Left ventricle myocardium inferior (tissue), 1 donor: Measurements from ENCODE around the gene PDE10A. TPM values are rescaled to one million over a fixed set of nuclear protein-coding genes. Genes with fewer than 3 reads are reported as not detected.

ENCODE experiments used
- DNase-seq: peaks from one replicate; pipeline ENCODE4 v3.0.0-alpha.2; 2020
- H3K27ac ChIP-seq: fragments of 200-600 bp; replicated peaks from 2 replicates; pipeline ENCODE4 v1.8.0; 2021
- H3K27me3 ChIP-seq: fragments of 200-600 bp; 2 replicates; pipeline ENCODE4 v1.8.0; 2021; ENCODE audit warnings: low read depth
- H3K36me3 ChIP-seq: fragments of 200-600 bp; 2 replicates; pipeline ENCODE4 v1.8.0; 2021
- H3K4me1 ChIP-seq: fragments of 200-600 bp; 2 replicates; pipeline ENCODE4 v1.8.0; 2021
- H3K4me3 ChIP-seq: fragments of 200-600 bp; 2 replicates; pipeline ENCODE4 v1.8.0; 2021; ENCODE audit warnings: mild to moderate bottlenecking, moderate library complexity
- H3K9me3 ChIP-seq: fragments of 200-600 bp; replicated peaks from 2 replicates; pipeline ENCODE4 v1.8.0; 2021
- intact Hi-C: fragments of 100-400 bp; cut with micrococcal nuclease; formaldehyde crosslinking; loops from one replicate; pipeline ENCODE4 v1.11.0; 2022
- total RNA-seq: library from RNA; stranded (reverse); fragmentation: NEBNext Ultra II Directional; extraction: Animal tissue kit (Norgen Biotek cat#: 25700); gene quantifications from one replicate; pipeline ENCODE4 v1.2.1, GENCODE V29; 2021
- TF ChIP-seq, protein P1 (sequence below): fragments of 200-600 bp; IDR thresholded peaks from 2 replicates; pipeline ENCODE4 v1.8.0; 2021; ENCODE audit warnings: antibody characterized with exemption, mild to moderate bottlenecking, borderline replicate concordance
- donor health status: DM: no; HTN: yes; CAD: no; lungs with severe emphysema.

PDE10A gene
- total RNA-seq, 1 donor from 2014 or later = 12.2 TPM

DNA sequence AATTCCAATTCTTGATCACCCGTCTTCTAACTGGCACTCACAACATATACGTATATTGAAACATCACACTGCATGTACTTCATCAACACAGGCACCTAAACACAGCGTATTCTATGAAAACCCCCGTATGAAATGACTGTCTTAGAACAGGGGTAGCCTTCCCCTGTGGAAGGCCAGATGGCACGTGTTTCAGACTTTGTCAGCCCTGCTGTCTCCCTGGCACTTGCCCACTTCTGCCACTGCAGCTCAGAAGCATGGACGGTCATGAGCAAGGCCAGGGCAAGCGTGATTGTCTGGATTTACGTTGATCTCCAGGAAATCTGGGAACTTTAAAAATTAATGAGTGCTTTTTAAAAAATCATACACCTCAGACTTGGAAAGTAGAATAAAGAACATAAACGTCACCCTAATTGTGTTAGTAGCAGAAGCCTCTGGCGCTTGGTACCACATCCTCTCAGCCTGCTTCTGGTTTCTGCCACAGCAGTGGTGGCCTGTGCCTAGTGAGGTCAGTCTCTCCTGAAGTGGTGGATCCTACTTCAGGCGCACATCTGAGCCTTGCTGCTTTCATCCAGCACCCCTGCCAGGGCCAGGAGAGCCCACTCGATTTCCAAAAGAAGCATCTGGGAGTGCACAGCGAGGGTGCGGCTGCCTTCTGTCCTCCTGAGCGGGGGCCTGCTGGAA, 18.3 kb downstream of the PDE10A start:
- H3K9me3 ChIP-seq = no peaks in the 10 kb centered on the region
- TF ChIP-seq, protein P1, sequence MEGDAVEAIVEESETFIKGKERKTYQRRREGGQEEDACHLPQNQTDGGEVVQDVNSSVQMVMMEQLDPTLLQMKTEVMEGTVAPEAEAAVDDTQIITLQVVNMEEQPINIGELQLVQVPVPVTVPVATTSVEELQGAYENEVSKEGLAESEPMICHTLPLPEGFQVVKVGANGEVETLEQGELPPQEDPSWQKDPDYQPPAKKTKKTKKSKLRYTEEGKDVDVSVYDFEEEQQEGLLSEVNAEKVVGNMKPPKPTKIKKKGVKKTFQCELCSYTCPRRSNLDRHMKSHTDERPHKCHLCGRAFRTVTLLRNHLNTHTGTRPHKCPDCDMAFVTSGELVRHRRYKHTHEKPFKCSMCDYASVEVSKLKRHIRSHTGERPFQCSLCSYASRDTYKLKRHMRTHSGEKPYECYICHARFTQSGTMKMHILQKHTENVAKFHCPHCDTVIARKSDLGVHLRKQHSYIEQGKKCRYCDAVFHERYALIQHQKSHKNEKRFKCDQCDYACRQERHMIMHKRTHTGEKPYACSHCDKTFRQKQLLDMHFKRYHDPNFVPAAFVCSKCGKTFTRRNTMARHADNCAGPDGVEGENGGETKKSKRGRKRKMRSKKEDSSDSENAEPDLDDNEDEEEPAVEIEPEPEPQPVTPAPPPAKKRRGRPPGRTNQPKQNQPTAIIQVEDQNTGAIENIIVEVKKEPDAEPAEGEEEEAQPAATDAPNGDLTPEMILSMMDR = no peak
- H3K4me3 ChIP-seq = no peak overlapping the region
- no peak for DNase-seq
- H3K4me1 ChIP-seq = peaks cover 64% of the 10 kb centered on the region
- H3K27me3 ChIP-seq = no peaks in the 10 kb centered on the region
- intact Hi-C loops = no loop called here
- no peak overlapping the region for H3K27ac ChIP-seq
- H3K36me3 ChIP-seq = no peaks in the 10 kb centered on the region

DNA sequence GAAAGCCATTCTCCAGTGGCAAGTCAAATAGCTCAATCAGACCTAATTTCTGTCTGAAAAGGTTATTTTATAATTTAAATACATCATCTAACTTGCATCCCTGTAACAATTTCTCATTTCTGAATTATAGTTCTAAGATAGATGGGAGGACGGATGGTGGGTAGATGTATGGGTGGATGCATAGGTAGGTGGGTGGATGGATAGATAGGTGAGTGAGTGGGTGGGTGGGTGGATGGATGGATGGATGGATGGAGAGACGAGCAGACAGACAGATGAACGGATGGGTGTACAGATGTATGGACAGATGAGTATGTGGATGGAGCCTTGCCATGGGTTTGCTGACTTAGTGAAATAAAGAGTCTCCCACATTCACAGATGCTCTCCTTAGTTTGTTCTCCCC, 20.0 kb downstream of the PDE10A start:
- intact Hi-C loops = no loop called here
- Histone ChIP-seq H3K9me3 (no peaks in the 10 kb centered on the region), H3K36me3 (no peaks in the 10 kb centered on the region), H3K27me3 (no peaks in the 10 kb centered on the region), H3K27ac (no peak overlapping the region), H3K4me3 (no peak overlapping the region), H3K4me1 (peaks cover 61% of the 10 kb centered on the region)
- TF ChIP-seq, protein P1 = no peak
- no peak for DNase-seq

DNA sequence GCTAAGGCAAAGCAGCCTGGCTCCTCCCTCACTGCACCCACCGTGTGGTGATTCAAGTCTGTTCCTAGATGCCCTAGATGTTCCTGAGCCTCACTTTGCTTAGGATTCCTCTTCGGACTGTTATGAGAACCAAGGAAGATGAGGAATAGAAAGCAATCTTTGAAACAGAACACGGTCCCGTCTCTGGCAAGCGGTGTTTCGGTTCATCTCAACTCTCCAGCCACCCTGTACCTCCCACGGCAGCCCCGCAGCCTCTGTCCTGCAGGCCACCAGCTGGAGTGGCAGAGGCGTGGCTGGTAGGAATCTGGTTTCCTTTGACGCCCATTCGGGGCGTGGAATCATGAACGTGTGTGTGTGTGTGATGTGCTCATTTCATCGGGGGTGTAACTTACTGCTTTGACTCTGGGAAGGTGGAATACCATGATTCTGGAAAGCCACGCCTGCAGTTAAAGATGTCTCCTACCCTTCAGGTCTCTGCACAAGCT, 21.3 kb downstream of the PDE10A start:
- Histone ChIP-seq H3K4me1 (peaks cover 61% of the 10 kb centered on the region), H3K27ac (no peak overlapping the region), H3K4me3 (no peak overlapping the region), H3K9me3 (no peaks in the 10 kb centered on the region), H3K36me3 (no peaks in the 10 kb centered on the region), H3K27me3 (no peaks in the 10 kb centered on the region)
- TF ChIP-seq, protein P1 = no peak
- intact Hi-C loops = no loop called here
- no peak for DNase-seq

DNA sequence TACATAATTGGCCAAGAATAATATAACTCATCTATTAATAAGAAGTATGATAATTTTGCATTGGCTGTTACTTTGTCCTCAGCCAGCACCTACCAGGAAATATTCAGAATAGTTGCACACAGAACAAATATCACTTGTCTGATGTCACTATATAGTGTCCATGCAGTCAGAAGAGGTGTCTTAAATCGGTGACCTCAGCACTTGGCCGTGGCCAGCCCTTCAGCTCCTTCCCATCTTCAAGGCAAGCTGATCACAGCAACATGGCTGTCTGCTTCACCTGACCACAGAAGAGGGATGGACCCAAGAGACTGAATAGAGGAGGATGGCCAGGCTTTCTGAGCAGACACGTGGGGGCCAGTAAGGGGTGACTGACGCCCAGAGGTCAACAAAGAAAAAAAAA, 22.2 kb downstream of the PDE10A start:
- no peak for DNase-seq
- intact Hi-C loops = no loop called here
- Histone ChIP-seq H3K9me3 (no peaks in the 10 kb centered on the region), H3K4me1 (peaks cover 61% of the 10 kb centered on the region), H3K36me3 (no peaks in the 10 kb centered on the region), H3K4me3 (no peak overlapping the region), H3K27ac (no peak overlapping the region), H3K27me3 (no peaks in the 10 kb centered on the region)
- TF ChIP-seq, protein P1 = no peak

DNA sequence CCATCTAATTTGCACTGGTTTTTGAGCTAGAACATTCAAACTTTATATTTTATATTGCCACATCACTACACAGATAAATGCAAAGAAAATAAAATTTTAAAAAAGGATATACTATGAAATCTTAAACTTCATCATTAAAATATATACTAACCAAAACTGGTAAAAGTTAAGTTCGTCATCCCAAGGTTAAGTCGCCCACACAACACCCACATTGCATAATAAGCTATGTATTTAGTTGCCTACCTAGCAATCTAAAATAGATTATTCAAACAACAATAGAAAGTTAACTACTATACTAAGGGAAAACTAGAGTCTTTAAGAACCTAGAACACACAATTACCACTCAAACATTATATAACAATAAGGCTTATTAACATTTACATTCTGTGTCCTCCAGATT, 24.5 kb downstream of the PDE10A start:
- Histone ChIP-seq H3K27ac (peak overlapping the region; percentile 1), H3K4me1 (peaks cover 64% of the 10 kb centered on the region), H3K4me3 (no peak overlapping the region), H3K27me3 (no peaks in the 10 kb centered on the region), H3K9me3 (no peaks in the 10 kb centered on the region), H3K36me3 (no peaks in the 10 kb centered on the region)
- intact Hi-C loops = no loop called here
- no peak for DNase-seq
- TF ChIP-seq, protein P1 = no peak
